Gastroesophageal sphincter (tissue), 4 donors: ENCODE measurements around the gene ACVR2B. TPM values are rescaled to one million over a fixed set of nuclear protein-coding genes. Genes with fewer than 3 reads are reported as not detected.

ENCODE experiments used
- ATAC-seq: fragments of 150-250 bp; one replicate; pipeline ENCODE4 v1.9.1; 2016; ENCODE audit warnings: mild to moderate bottlenecking, moderate library complexity
- H3K27ac ChIP-seq, 4 donors: fragments of 200-600 bp; sonication (generic) in 3 of 4; 1 replicate in 3 of 4; 2 replicates in 1 of 4; pipeline ENCODE4 v1.5.1; 2016 to 2019
- H3K27me3 ChIP-seq: fragments of 200-600 bp; sonication (generic); one replicate; pipeline ENCODE4 v1.5.1; 2019
- H3K36me3 ChIP-seq, 2 donors: fragments of 200-600 bp; sonication (generic); one replicate each; pipeline ENCODE4 v1.5.1; 2019; ENCODE audit warnings: control low read depth in 1 of 2
- H3K4me1 ChIP-seq, 3 donors: fragments of 200-600 bp; sonication (generic); 1 replicate in 2 of 3; 2 replicates in 1 of 3; pipeline ENCODE4 v1.5.1; 2016 to 2019; ENCODE audit warnings: control low read depth in 2 of 3
- H3K4me3 ChIP-seq, 2 donors: fragments of 200-600 bp; sonication (generic); one replicate each; pipeline ENCODE4 v1.5.1; 2019; ENCODE audit warnings: mild to moderate bottlenecking in 1 of 2, moderate library complexity in 1 of 2
- H3K9me3 ChIP-seq, 3 donors: fragments of 200-600 bp; sonication (generic); one replicate each; pipeline ENCODE4 v1.5.1; 2017 to 2019; ENCODE audit warnings: control low read depth in 2 of 3
- CTCF ChIP-seq, 4 experiments: fragments of 200-600 bp in 2 of 4; fragments of 450-650 bp in 2 of 4; sonication (generic) in 1 of 4; IDR thresholded peaks; one replicate each; pipeline ENCODE4 v1.5.1; 2017 to 2019; ENCODE audit warnings: antibody characterized with exemption in 4 of 4, mild to moderate bottlenecking in 2 of 4, moderate library complexity in 2 of 4
- EP300 ChIP-seq: sonication (generic); formaldehyde crosslinking; IDR thresholded peaks from one replicate; pipeline ENCODE4 v1.6.1; 2017; ENCODE audit warnings: antibody characterized with exemption, mild to moderate bottlenecking
- POLR2A ChIP-seq, 2 donors: fragments of 450-650 bp; IDR thresholded peaks; one replicate each; pipeline ENCODE4 v1.6.1; 2017; ENCODE audit warnings: antibody characterized with exemption in 2 of 2, mild to moderate bottlenecking in 2 of 2, moderate library complexity in 1 of 2
- POLR2AphosphoS5 ChIP-seq: sonication (generic); formaldehyde crosslinking; IDR thresholded peaks from one replicate; pipeline ENCODE4 v1.6.1; 2017; ENCODE audit warnings: antibody characterized with exemption
- WGBS, 2 donors: methylation state at CpG; one replicate each; pipeline ENCODE4 v1.1.5; 2018; ENCODE audit warnings: low coverage in 1 of 2; 5-methylcytosine and 5-hydroxymethylcytosine counted together
- total RNA-seq, 4 donors: library from RNA; depleted of rRNA; stranded (reverse); fragments of >200 nt; gene quantifications; one replicate each; pipeline ENCODE4 v1.1.0, GENCODE V29; 2016

The ACVR2B gene
- total RNA-seq, 4 donors from 2014 or later, result 5.5 to 9.2 (median 7.6) TPM

GRCh38 chr3:38468765-38469164, 15.1 kb downstream of the ACVR2B start:
- no peaks in the 10 kb centered on the region for H3K27me3 ChIP-seq
- H3K36me3 ChIP-seq, result no peaks in the 10 kb centered on the region
- ATAC-seq, result no peak
- H3K4me3 ChIP-seq, result no peak overlapping the region
- no peak overlapping the region for H3K27ac ChIP-seq
- H3K9me3 ChIP-seq, result peaks cover 0 to 11% (median 0%) of the 10 kb centered on the region in 3 donors
- whole genome bisulfite sequencing, 2 donors, result 20% methylated on average over 1 of the region's 1 CpG; no CpG with 5 or more reads in 1 of the 2 donors
- H3K4me1 ChIP-seq, result peaks cover 0 to 19% (median 4%) of the 10 kb centered on the region in 3 donors
- no peak for TF ChIP-seq CTCF (IDR thresholded peaks at IDR 0.05)
- TF ChIP-seq EP300, result no peak
- TF ChIP-seq POLR2A (IDR thresholded peaks at IDR 0.05), result no peak
- TF ChIP-seq POLR2AphosphoS5, result no peak

GRCh38 chr3:38469852-38470251, 16.2 kb downstream of the ACVR2B start:
- Histone ChIP-seq H3K27me3 (no peaks in the 10 kb centered on the region), H3K36me3 (no peaks in the 10 kb centered on the region), H3K9me3 (peaks cover 0 to 11% (median 0%) of the 10 kb centered on the region in 3 donors), H3K4me3 (no peak overlapping the region), H3K4me1 (peaks cover 0 to 19% (median 4%) of the 10 kb centered on the region in 3 donors), H3K27ac (no peak overlapping the region)
- ATAC-seq, result no peak
- WGBS, 2 donors, result 91 to 100% methylated on average over 1 of the region's 1 CpG
- no peak for TF ChIP-seq EP300
- no peak for TF ChIP-seq CTCF (IDR thresholded peaks at IDR 0.05)
- TF ChIP-seq POLR2A (IDR thresholded peaks at IDR 0.05), result no peak
- no peak for TF ChIP-seq POLR2AphosphoS5

GRCh38 chr3:38471260-38471857, 17.7 kb downstream of the ACVR2B start:
- Histone ChIP-seq H3K4me1 (peaks cover 0 to 19% (median 4%) of the 10 kb centered on the region in 3 donors), H3K36me3 (no peaks in the 10 kb centered on the region), H3K9me3 (peaks cover 0 to 11% (median 0%) of the 10 kb centered on the region in 3 donors), H3K27ac (no peak overlapping the region), H3K27me3 (no peaks in the 10 kb centered on the region), H3K4me3 (no peak overlapping the region)
- TF ChIP-seq POLR2AphosphoS5 (no peak), EP300 (no peak), POLR2A (IDR thresholded peaks at IDR 0.05) (no peak), CTCF (IDR thresholded peaks at IDR 0.05) (no peak)
- WGBS, 2 donors, result 83 to 85% methylated on average over 3 of the region's 3 CpGs
- no peak for ATAC-seq

- Histone ChIP-seq H3K36me3 (peaks cover 0 to 5% of the 10 kb centered on the region in 2 donors), H3K9me3 (peaks cover 0 to 11% (median 0%) of the 10 kb centered on the region in 3 donors), H3K27me3 (no peaks in the 10 kb centered on the region), H3K27ac (no peak overlapping the region), H3K4me3 (no peak overlapping the region), H3K4me1 (peaks cover 0 to 19% (median 4%) of the 10 kb centered on the region in 3 donors)
- WGBS, 2 donors, result no CpG with 5 or more reads among the region's 1 CpG
- TF ChIP-seq POLR2AphosphoS5 (no peak), EP300 (no peak), POLR2A (IDR thresholded peaks at IDR 0.05) (no peak), CTCF (IDR thresholded peaks at IDR 0.05) (no peak)
- no peak for ATAC-seq
Measured at GRCh38 chr3:38472342-38472741, 18.7 kb downstream of the ACVR2B start.

- Histone ChIP-seq H3K27me3 (no peaks in the 10 kb centered on the region), H3K36me3 (peaks cover 0 to 14% of the 10 kb centered on the region in 2 donors), H3K4me3 (no peak overlapping the region), H3K9me3 (peaks cover 0 to 11% (median 0%) of the 10 kb centered on the region in 3 donors), H3K4me1 (peaks cover 0 to 19% (median 4%) of the 10 kb centered on the region in 3 donors), H3K27ac (no peak overlapping the region)
- TF ChIP-seq CTCF (IDR thresholded peaks at IDR 0.05) (no peak), EP300 (no peak), POLR2AphosphoS5 (no peak), POLR2A (IDR thresholded peaks at IDR 0.05) (no peak)
- no peak for ATAC-seq
- WGBS, 2 donors, result no CpG with 5 or more reads among the region's 2 CpGs
Measured at GRCh38 chr3:38473229-38473628, 19.5 kb downstream of the ACVR2B start.
